BE2C (cell line): ENCODE data around the gene DMXL2.
A peak's percentile ranks its signal among the peaks of the same experiment; 100 is the strongest.

ENCODE experiments used
- DNase-seq: peaks from one replicate; pipeline ENCODE4 v3.0.0-alpha.2; 2020
- H3K27me3 ChIP-seq: fragments of 250-450 bp; sonication (Bioruptor Pico); 2 replicates; pipeline ENCODE4 v1.5.1; 2020; ENCODE audit warnings: mild to moderate bottlenecking
- H3K36me3 ChIP-seq: fragments of 250-450 bp; sonication (Bioruptor Pico); 2 replicates; pipeline ENCODE4 v1.5.1; 2020; ENCODE audit warnings: mild to moderate bottlenecking
- H3K4me1 ChIP-seq: fragments of 250-450 bp; sonication (Bioruptor Pico); 2 replicates; pipeline ENCODE4 v1.5.1; 2020
- H3K4me3 ChIP-seq: 2 replicates; pipeline ENCODE4 v1.5.1; 2011; ENCODE audit warnings: low read depth, low read length
- H3K9me3 ChIP-seq: fragments of 250-450 bp; sonication (Bioruptor Pico); 2 replicates; pipeline ENCODE4 v1.5.1; 2020
- CTCF ChIP-seq: IDR thresholded peaks from 2 replicates; pipeline ENCODE4 v1.5.1; 2012; ENCODE audit warnings: mild to moderate bottlenecking, low read depth, low read length

Gene DMXL2

GRCh38 chr15:51401872-51402517 lies 220.6 kb downstream of the DMXL2 start:
- Histone ChIP-seq H3K36me3 (no peaks in the 10 kb centered on the region), H3K4me3 (no peak overlapping the region), H3K9me3 (no peaks in the 10 kb centered on the region), H3K27me3 (no peaks in the 10 kb centered on the region), H3K4me1 (0 out of 2 replicates have a peak, but pooled peaks cover 3% of the 10 kb centered on the region)
- TF ChIP-seq CTCF, result peak; percentile 89
- DNase-seq, result peak; percentile 72

DNA sequence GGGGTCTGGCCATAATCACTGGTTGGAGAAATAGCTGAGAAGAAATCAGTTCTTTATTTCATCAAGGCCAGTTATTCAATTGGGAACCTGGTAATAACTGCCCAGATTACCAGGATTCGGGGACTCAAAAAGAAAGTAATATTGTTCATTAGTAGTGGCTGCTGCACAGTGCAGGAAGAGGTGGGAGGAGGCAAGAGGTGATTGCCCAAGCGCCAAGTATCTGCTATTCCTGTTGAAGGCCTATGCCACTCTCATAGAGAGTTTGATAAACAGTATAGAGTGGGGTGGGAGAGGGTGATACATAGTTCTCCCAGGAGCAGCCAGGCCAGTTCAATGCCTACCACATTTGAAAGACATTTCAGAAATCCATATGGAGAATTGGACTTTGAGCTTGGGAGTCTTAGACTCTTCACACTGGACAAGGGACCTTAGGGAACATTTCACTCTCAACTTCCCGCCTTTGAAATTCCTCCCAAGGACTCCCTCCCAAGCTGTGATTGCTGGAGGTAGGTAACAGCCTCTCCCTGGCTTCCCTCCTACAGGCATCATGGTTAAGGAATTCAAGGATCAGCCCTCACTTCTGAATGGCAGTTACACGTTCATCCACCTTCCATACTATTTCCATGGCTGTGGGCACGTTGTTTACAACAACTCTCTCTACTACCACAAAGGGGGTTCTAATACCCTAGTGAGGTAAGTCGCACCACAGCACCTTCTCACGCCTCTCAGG lies 221.4 kb downstream of the DMXL2 start:
- Histone ChIP-seq H3K27me3 (no peaks in the 10 kb centered on the region), H3K9me3 (no peaks in the 10 kb centered on the region), H3K4me1 (0 out of 2 replicates have a peak, but pooled peaks cover 3% of the 10 kb centered on the region), H3K36me3 (no peaks in the 10 kb centered on the region), H3K4me3 (no peak overlapping the region)
- no peak for DNase-seq
- TF ChIP-seq CTCF, result no peak

GRCh38 chr15:51398626-51399025 lies 223.9 kb downstream of the DMXL2 start:
- 0 out of 2 replicates have a peak, but pooled peaks cover 3% of the 10 kb centered on the region for H3K4me1 ChIP-seq
- DNase-seq, result no peak
- no peaks in the 10 kb centered on the region for H3K27me3 ChIP-seq
- TF ChIP-seq CTCF, result no peak
- no peaks in the 10 kb centered on the region for H3K36me3 ChIP-seq
- H3K9me3 ChIP-seq, result no peaks in the 10 kb centered on the region
- no peak overlapping the region for H3K4me3 ChIP-seq
